Sigmoid colon (tissue), 7 donors: ENCODE measurements around the gene SFTPB. TPM values are rescaled to one million over a fixed set of nuclear protein-coding genes. Genes with fewer than 3 reads are reported as not detected.
"Not testable (repeated sequence)": the region's sequence is repeated elsewhere in the genome, so short reads cannot be mapped to it uniquely, and the experiment has no call there.

ENCODE experiments used
- DNase-seq: peaks from one replicate; pipeline ENCODE4 v3.0.0-alpha.2; 2019
- H3K27ac ChIP-seq, 4 donors: fragments of 200-600 bp; sonication (generic); one replicate each; pipeline ENCODE4 v1.5.1; 2016 to 2019; ENCODE audit warnings: mild to moderate bottlenecking in 1 of 4
- H3K27me3 ChIP-seq, 3 donors: fragments of 200-600 bp; sonication (generic); one replicate each; pipeline ENCODE4 v1.5.1; 2019; ENCODE audit warnings: mild to moderate bottlenecking in 1 of 3
- H3K36me3 ChIP-seq, 4 donors: fragments of 200-600 bp; sonication (generic); one replicate each; pipeline ENCODE4 v1.5.1; 2016 to 2019
- H3K4me1 ChIP-seq, 4 donors: fragments of 200-600 bp; sonication (generic); one replicate each; pipeline ENCODE4 v1.5.1; 2017 to 2019
- H3K4me3 ChIP-seq, 4 donors: fragments of 200-600 bp; sonication (generic); one replicate each; pipeline ENCODE4 v1.5.1; 2017 to 2019; ENCODE audit warnings: mild to moderate bottlenecking in 2 of 4, moderate library complexity in 1 of 4
- H3K9me3 ChIP-seq, 4 donors: fragments of 200-600 bp in 3 of 4; sonication (generic) in 3 of 4; one replicate each; pipeline versions ENCODE4 v1.5.1 to v1.6.1; 2013 to 2019
- CTCF ChIP-seq, 4 experiments: fragments of 450-650 bp in 3 of 4; fragments of 200-600 bp in 1 of 4; IDR thresholded peaks; one replicate each; pipeline ENCODE4 v1.5.1; 2016 to 2019; ENCODE audit warnings: antibody characterized with exemption in 4 of 4, mild to moderate bottlenecking in 3 of 4, moderate library complexity in 2 of 4
- EP300 ChIP-seq, 4 donors: sonication (generic); formaldehyde crosslinking; IDR thresholded peaks; one replicate each; pipeline ENCODE4 v1.6.1; 2017; ENCODE audit warnings: antibody characterized with exemption in 4 of 4
- POLR2A ChIP-seq, 2 donors: fragments of 450-650 bp; IDR thresholded peaks; one replicate each; pipeline ENCODE4 v1.6.1; 2016; ENCODE audit warnings: antibody characterized with exemption in 2 of 2, mild to moderate bottlenecking in 2 of 2, moderate library complexity in 2 of 2
- POLR2AphosphoS5 ChIP-seq, 4 donors: sonication (generic); formaldehyde crosslinking; IDR thresholded peaks; one replicate each; pipeline ENCODE4 v1.6.1; 2017; ENCODE audit warnings: antibody characterized with exemption in 4 of 4
- WGBS, 2 donors: extraction: QIAGEN DNeasy Blood & Tissue Kit; methylation state at CpG; one replicate each; pipeline ENCODE4 v1.1.7; 2013; 5-methylcytosine and 5-hydroxymethylcytosine counted together
- intact Hi-C: fragments of 100-400 bp; cut with DNase I; formaldehyde crosslinking; loops from one replicate; pipeline ENCODE4 v1.15.1; 2023
- polyA plus RNA-seq, 3 donors: library from polyadenylated mRNA; stranded (reverse); fragments of 200-250 nt; gene quantifications; one replicate each; pipeline ENCODE4 v1.2.3, GENCODE V29; 2013
- total RNA-seq, 4 donors: library from RNA; depleted of rRNA; stranded (reverse); fragments of >200 nt; gene quantifications; one replicate each; pipeline ENCODE4 v1.1.0, GENCODE V29; 2016
- donor health status: healthy with polysubstance abuse.
- donor health status: Bipolar disorder and iron deficiency.
- donor health status: healthy.

Gene SFTPB
- total RNA-seq (not detected), polyA plus RNA-seq (10 to 100 TPM in 1 of 3 donors, under 1 TPM in 1, not detected in 1; 0.57 to 23.4 TPM)

DNA sequence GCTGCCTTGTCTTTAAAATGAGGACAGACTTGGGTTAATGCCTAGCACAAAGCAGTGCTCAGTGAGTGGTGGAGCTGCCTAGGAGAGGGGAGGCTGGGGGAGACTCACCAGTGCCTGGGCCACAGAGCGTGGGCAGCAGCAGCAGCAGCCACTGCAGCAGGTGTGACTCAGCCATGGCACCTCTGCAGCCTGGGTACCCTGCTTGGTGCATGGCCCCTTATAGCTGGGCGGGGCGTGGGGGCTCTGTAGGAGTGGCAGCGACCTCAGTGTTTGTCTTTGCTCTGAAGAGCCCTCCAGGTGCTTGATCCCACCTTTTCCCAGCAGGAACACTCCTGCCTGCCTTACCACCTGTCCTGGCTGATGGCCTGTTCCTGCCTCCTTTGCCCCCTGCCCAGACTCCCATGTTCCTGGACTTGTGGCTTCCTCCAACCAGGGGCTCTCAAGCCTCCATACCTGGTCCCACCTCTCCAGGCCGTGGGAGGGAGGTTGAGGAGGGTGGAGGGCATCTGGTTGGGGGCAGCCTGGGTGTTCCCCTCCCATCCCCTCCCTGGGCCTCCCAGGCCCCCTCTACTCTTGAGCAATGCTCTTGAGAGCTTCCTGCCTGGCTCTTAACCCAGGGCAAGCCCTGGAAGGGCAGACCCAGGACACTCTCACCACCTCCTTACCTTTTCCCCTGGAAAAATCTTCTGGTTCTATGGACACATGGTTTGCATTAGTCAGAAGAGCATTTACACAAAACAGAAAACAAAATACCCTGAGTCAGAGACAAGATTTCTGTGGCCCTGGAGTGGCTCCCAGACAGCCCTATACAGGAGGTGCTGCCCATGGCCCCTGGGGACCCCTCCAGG lies at the start of gene SFTPB:
Gene SFTPB, minus strand, starts transcription at position 191 of the 848 bp plus-strand sequence. Its CDS starts 16 bp downstream, at position 175.
- H3K27me3 ChIP-seq, result no peaks in the 10 kb centered on the region
- H3K4me1 ChIP-seq, result no peaks in the 10 kb centered on the region
- H3K36me3 ChIP-seq, result no peaks in the 10 kb centered on the region
- no peak for TF ChIP-seq EP300 (IDR thresholded peaks at IDR 0.05)
- no peak for TF ChIP-seq POLR2A (IDR thresholded peaks at IDR 0.05)
- TF ChIP-seq CTCF (IDR thresholded peaks at IDR 0.05), result no peak
- no peak for TF ChIP-seq POLR2AphosphoS5 (IDR thresholded peaks at IDR 0.05)
- 72 to 84% methylated on average over 5 of the region's 5 CpGs for WGBS, 2 donors
- DNase-seq, result peak; percentile 46
- no peak within 1 kb of the TSS for H3K4me3 ChIP-seq
- intact Hi-C loops, result no loop called here
- H3K9me3 ChIP-seq, result no peaks in the 10 kb centered on the region
- H3K27ac ChIP-seq, result no peak within 1 kb of the TSS

DNA sequence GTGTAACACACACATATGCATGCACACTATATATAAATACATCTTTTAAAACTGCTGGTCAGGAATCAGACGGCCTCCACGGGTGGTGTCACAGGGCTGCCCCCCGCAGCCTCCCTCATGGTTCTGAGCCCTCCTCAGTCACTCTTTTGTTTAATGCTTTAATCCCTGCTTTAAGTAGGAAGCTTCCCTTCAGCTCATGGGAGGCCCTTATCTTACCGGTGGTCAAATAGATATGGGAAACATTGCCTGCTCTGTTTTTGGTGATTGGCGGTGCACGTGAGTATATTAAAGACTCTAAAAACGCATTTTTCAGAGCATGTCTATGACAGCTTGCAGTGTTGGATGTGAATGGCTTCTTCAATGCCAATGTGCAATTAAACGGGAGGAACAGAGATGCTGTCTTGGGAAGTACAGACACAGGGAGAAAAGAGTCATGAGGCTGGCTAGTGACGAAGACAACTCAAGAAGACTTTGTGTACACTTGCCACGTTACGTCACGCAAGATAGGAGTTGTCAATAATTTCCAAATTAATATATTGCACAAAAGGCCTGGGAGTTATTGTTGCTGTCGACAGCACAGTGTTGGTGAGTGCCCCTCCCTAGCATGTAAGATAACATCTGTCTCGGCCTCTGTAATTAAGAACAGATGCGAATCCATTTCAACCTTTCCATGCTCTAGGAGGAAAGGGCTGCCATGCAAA lies 49.5 kb upstream of the SFTPB start:
- H3K4me1 ChIP-seq, result peaks cover 0 to 14% (median 3%) of the 10 kb centered on the region in 4 donors
- intact Hi-C loops, result no loop called here
- H3K4me3 ChIP-seq, result no peak overlapping the region
- WGBS, 2 donors, result 86% methylated on average over 15 of the region's 15 CpGs
- DNase-seq, result no peak
- H3K9me3 ChIP-seq, result no peaks in the 10 kb centered on the region
- TF ChIP-seq EP300 (IDR thresholded peaks at IDR 0.05), result no peak
- no peak for TF ChIP-seq CTCF (IDR thresholded peaks at IDR 0.05)
- no peak for TF ChIP-seq POLR2AphosphoS5 (IDR thresholded peaks at IDR 0.05)
- TF ChIP-seq POLR2A (IDR thresholded peaks at IDR 0.05), result no peak
- no peak overlapping the region for H3K27ac ChIP-seq
- H3K36me3 ChIP-seq, result no peaks in the 10 kb centered on the region
- H3K27me3 ChIP-seq, result no peaks in the 10 kb centered on the region

- Histone ChIP-seq H3K4me3 (no peak overlapping the region), H3K9me3 (no peaks in the 10 kb centered on the region), H3K27me3 (no peaks in the 10 kb centered on the region), H3K36me3 (no peaks in the 10 kb centered on the region), H3K27ac (no peak overlapping the region), H3K4me1 (peaks cover 0 to 14% (median 3%) of the 10 kb centered on the region in 4 donors)
- DNase-seq, result no peak
- TF ChIP-seq POLR2AphosphoS5 (IDR thresholded peaks at IDR 0.05) (no peak), POLR2A (IDR thresholded peaks at IDR 0.05) (no peak), CTCF (IDR thresholded peaks at IDR 0.05) (no peak)
- intact Hi-C loops, result no loop called here
- 82 to 88% methylated on average over 13 of the region's 13 CpGs for WGBS, 2 donors
These were observed 48.4 kb upstream of the SFTPB start for GRCh38 chr2:85716346-85716914.

DNA sequence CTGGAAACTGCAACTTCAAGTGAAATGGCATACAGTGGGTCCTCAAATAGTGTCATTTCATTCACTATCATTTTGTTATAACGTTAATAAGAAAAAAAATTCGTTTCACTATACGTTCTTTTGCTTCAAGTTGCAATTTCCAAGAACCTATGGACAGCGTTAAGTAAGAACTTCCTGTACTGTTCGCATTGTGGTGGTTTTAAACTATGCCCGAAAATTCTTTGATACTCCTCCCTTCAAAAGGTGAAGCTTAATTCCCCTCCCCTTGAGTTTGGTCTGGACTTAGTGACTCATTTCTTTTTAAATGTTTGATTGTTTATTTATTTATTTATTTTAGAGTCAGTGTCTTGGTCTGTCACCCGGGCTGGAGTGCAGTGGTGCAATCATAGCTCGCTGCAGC lies 46.8 kb upstream of the SFTPB start:
- H3K4me3 ChIP-seq, result no peak overlapping the region
- TF ChIP-seq POLR2A (IDR thresholded peaks at IDR 0.05), result no peak
- TF ChIP-seq POLR2AphosphoS5 (IDR thresholded peaks at IDR 0.05), result no peak
- no peak for TF ChIP-seq CTCF (IDR thresholded peaks at IDR 0.05)
- no peak for TF ChIP-seq EP300 (IDR thresholded peaks at IDR 0.05)
- intact Hi-C loops, result no loop called here
- no peak overlapping the region for H3K27ac ChIP-seq
- no peaks in the 10 kb centered on the region for H3K9me3 ChIP-seq
- peaks cover 0 to 11% (median 3%) of the 10 kb centered on the region in 4 donors for H3K4me1 ChIP-seq
- H3K36me3 ChIP-seq, result no peaks in the 10 kb centered on the region
- no peak for DNase-seq
- H3K27me3 ChIP-seq, result no peaks in the 10 kb centered on the region
- 67 to 86% methylated on average over 8 of the region's 8 CpGs for WGBS, 2 donors

DNA sequence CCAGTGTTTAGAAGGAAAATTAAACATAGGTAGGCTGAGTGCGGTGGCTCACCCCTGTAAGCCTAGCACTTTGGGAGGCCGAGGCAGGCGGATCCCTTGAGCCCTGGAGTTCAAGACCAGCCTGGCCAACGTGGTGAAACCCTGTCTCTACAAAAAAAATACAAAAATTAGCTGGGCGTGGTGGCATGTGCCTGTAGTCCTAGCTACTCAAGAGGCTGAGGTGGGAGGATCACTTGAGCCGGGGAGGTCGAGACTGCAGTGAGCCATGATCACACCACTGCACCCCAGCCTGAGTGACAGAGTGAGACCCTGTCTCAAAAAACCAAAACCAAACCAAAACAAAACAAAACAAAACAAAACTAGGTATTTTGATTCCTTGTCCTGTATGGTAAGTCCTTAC lies 46.4 kb upstream of the SFTPB start:
- H3K27ac ChIP-seq, H3K27me3 ChIP-seq, DNase-seq, H3K9me3 ChIP-seq, intact Hi-C loops, H3K4me3 ChIP-seq, H3K4me1 ChIP-seq, H3K36me3 ChIP-seq: not testable (repeated sequence)
- WGBS, 2 donors, result 86 to 91% methylated on average over 7 of the region's 7 CpGs
